ENCODE measurements around the gene SPEM2.

DNA sequence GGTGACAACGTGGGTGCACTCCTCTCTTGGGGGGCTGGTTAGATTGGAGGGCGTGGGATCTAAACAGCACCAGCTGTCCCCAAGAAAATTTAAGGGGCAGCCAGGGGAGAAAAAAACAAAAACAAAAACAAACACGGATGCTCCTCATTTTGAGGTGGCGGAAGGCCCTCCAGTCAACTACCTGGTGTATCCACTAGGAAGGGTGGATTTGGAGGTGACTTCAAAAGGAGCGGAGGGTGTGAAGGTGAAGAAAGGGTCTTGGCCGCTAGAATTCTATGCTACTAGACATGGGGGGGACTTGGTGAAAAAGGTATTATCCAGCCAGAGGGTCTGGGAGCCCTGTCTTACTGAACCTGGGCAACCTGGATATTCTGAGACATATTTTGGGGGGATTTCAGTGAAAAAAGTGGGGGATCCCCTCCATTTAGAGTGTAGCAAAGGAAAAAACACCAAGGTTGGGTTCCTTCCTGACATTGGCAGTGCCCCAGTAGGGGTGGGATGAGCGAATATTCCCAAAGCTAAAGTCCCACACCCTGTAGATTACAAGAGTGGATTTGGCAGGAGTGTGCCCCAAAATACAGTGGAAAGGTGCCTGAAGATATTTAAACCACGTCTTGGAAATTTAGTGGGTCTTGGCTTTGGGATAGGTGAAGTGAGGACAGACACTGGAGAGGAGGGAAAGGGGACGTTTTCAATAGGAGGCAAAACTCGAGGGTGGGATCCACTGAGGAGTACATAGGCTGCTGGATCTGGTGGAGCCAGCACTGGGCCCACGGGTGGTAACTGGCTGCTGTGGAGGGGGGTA is 13.4 kb downstream of the SPEM2 start:
- TF ChIP-seq, protein P1, sequence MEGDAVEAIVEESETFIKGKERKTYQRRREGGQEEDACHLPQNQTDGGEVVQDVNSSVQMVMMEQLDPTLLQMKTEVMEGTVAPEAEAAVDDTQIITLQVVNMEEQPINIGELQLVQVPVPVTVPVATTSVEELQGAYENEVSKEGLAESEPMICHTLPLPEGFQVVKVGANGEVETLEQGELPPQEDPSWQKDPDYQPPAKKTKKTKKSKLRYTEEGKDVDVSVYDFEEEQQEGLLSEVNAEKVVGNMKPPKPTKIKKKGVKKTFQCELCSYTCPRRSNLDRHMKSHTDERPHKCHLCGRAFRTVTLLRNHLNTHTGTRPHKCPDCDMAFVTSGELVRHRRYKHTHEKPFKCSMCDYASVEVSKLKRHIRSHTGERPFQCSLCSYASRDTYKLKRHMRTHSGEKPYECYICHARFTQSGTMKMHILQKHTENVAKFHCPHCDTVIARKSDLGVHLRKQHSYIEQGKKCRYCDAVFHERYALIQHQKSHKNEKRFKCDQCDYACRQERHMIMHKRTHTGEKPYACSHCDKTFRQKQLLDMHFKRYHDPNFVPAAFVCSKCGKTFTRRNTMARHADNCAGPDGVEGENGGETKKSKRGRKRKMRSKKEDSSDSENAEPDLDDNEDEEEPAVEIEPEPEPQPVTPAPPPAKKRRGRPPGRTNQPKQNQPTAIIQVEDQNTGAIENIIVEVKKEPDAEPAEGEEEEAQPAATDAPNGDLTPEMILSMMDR (conservative IDR thresholded peaks at IDR 0.05) = no peak
- no peak for TF ChIP-seq ZFX (IDR thresholded peaks at IDR 0.05)

Measured in C4-2B (cell line).